ENCODE measurements around the gene ZNF491. TPM values are rescaled to one million over a fixed set of nuclear protein-coding genes. Genes with fewer than 3 reads are reported as not detected.
"Not testable (repeated sequence)": the region's sequence is repeated elsewhere in the genome, so short reads cannot be mapped to it uniquely, and the experiment has no call there.

ZNF491 gene
- total and polyA plus RNA-seq, 2 of the 4 experiments (the other 2 are of a cell fraction) = 1.5 to 3.6 TPM

- no peaks in the 10 kb centered on the region for H3K9me1 ChIP-seq (ENCODE audit: insufficient read depth, low read length)
- H3K79me1 ChIP-seq (ENCODE audit: low read depth in 1 of 2, low read length in 2 of 2) = peaks cover 0 to 8% of the 10 kb centered on the region in 2 experiments; a peak in 2 of 4 replicates
- H2AK5ac ChIP-seq (ENCODE audit: low read depth, low read length) = no peak overlapping the region
- no peaks in the 10 kb centered on the region for H3K27me3 ChIP-seq (ENCODE audit: control insufficient read depth, insufficient read depth, low read length)
- no peaks in the 10 kb centered on the region for H4K20me1 ChIP-seq (ENCODE audit: insufficient read depth, low read length)
- no peak overlapping the region for H3K4me3 ChIP-seq (ENCODE audit: insufficient read depth, low read depth, low read length)
- no peak overlapping the region for H3K9ac ChIP-seq (ENCODE audit: low read depth, low read length)
- H3K56ac ChIP-seq (ENCODE audit: extremely low read depth, insufficient read depth, low read length) = no peak overlapping the region
- in situ Hi-C loops (cut with MboI; ENCODE audit: low sequenced_read_pairs) (no loop called here), dilution Hi-C loops (cut with HindIII; ENCODE audit: low sequenced_read_pairs, unreplicated experiment) (no loop called here), intact Hi-C loops (cut with micrococcal nuclease) (no loop called here)
- H4K91ac ChIP-seq (ENCODE audit: insufficient read depth, low read depth, low read length) = no peak overlapping the region
- no peak overlapping the region for H2AFZ ChIP-seq (replicated peaks; ENCODE audit: low read length, poor library complexity)
- H3K27ac ChIP-seq (ENCODE audit: insufficient read depth, low read length) = no peak overlapping the region
- H3K4ac ChIP-seq (ENCODE audit: low read depth, low read length) = no peak overlapping the region
- BruUV-seq (replicated peaks) = no TSS peak
- H2AK9ac ChIP-seq (replicated peaks; ENCODE audit: low read depth, low read length, poor library complexity) = no peak overlapping the region
- ATAC-seq (ENCODE audit: low read depth) (no peak), DNase-seq (no peak)
- no peaks in the 10 kb centered on the region for H3K36me3 ChIP-seq (ENCODE audit: control insufficient read depth, insufficient read depth, low read length)
- no peak overlapping the region for H2BK15ac ChIP-seq (ENCODE audit: low read depth, low read length)
- H3K9me3 ChIP-seq (ENCODE audit: control insufficient read depth, insufficient read depth, low read length) = no peaks in the 10 kb centered on the region
- no CpG with 5 or more reads among the region's 2 CpGs for WGBS, 2 experiments (ENCODE audit: extremely low coverage in 2 of 2, insufficient read length in 1 of 2)
- H4K5ac ChIP-seq (ENCODE audit: low read depth, low read length) = no peak overlapping the region
- H3K4me1 ChIP-seq (ENCODE audit: control insufficient read depth, insufficient read depth, low read length) = no peaks in the 10 kb centered on the region
- no peak overlapping the region for H3K23ac ChIP-seq (ENCODE audit: low read depth, low read length)
- no peak overlapping the region for H3K4me2 ChIP-seq (ENCODE audit: low read depth, low read length)
- no peak overlapping the region for H2BK5ac ChIP-seq (ENCODE audit: low read depth, low read length, poor library complexity, severe bottlenecking)
- no peak overlapping the region for H2BK120ac ChIP-seq (ENCODE audit: low read depth, low read length)
- TF ChIP-seq BHLHE40 (IDR thresholded peaks at IDR 0.05; ENCODE audit: low read depth, low read length) (no peak), CHD1 (IDR thresholded peaks at IDR 0.05; ENCODE audit: low read depth, low read length) (no peak)
- no peak overlapping the region for H3K18ac ChIP-seq (ENCODE audit: low read depth, low read length)
- no peak overlapping the region for H3K14ac ChIP-seq (replicated peaks; ENCODE audit: low read depth, low read length)
- H2BK20ac ChIP-seq (ENCODE audit: low read depth, low read length) = no peak overlapping the region
- no peak overlapping the region for H4K8ac ChIP-seq (ENCODE audit: low read depth in 2 of 2, low read length in 2 of 2)
- ChIA-PET CTCF (no interaction called here), POLR2A (ENCODE audit: unreplicated experiment) (no interaction called here)
These were observed 45.4 kb downstream of the ZNF491 start for GRCh38 chr19:11843722-11844121.

- H3K23ac ChIP-seq (ENCODE audit: low read depth, low read length); H2BK15ac ChIP-seq (ENCODE audit: low read depth, low read length); POLR2A ChIA-PET (ENCODE audit: unreplicated experiment); H2AK9ac ChIP-seq (replicated peaks; ENCODE audit: low read depth, low read length, poor library complexity); intact Hi-C loops (cut with micrococcal nuclease); H3K36me3 ChIP-seq (ENCODE audit: control insufficient read depth, insufficient read depth, low read length); BruUV-seq (replicated peaks); H4K20me1 ChIP-seq (ENCODE audit: insufficient read depth, low read length); H3K27ac ChIP-seq (ENCODE audit: insufficient read depth, low read length); H4K5ac ChIP-seq (ENCODE audit: low read depth, low read length); H3K4me3 ChIP-seq (ENCODE audit: insufficient read depth, low read depth, low read length); dilution Hi-C loops (cut with HindIII; ENCODE audit: low sequenced_read_pairs, unreplicated experiment); H2AK5ac ChIP-seq (ENCODE audit: low read depth, low read length); H2BK120ac ChIP-seq (ENCODE audit: low read depth, low read length); H3K4me1 ChIP-seq (ENCODE audit: control insufficient read depth, insufficient read depth, low read length); H3K56ac ChIP-seq (ENCODE audit: extremely low read depth, insufficient read depth, low read length); H2BK5ac ChIP-seq (ENCODE audit: low read depth, low read length, poor library complexity, severe bottlenecking); ATAC-seq (ENCODE audit: low read depth); in situ Hi-C loops (cut with MboI; ENCODE audit: low sequenced_read_pairs); H3K4ac ChIP-seq (ENCODE audit: low read depth, low read length); H3K14ac ChIP-seq (replicated peaks; ENCODE audit: low read depth, low read length); H3K9me1 ChIP-seq (ENCODE audit: insufficient read depth, low read length); H2BK20ac ChIP-seq (ENCODE audit: low read depth, low read length); H3K9me3 ChIP-seq (ENCODE audit: control insufficient read depth, insufficient read depth, low read length); H3K27me3 ChIP-seq (ENCODE audit: control insufficient read depth, insufficient read depth, low read length); H3K4me2 ChIP-seq (ENCODE audit: low read depth, low read length); DNase-seq; H3K9ac ChIP-seq (ENCODE audit: low read depth, low read length); H3K18ac ChIP-seq (ENCODE audit: low read depth, low read length); H4K91ac ChIP-seq (ENCODE audit: insufficient read depth, low read depth, low read length): not testable (repeated sequence)
- Histone ChIP-seq H4K8ac (ENCODE audit: low read depth in 2 of 2, low read length in 2 of 2) (peak overlapping the region in 1 of 2 experiments; percentile 28; a peak in 1 of 4 replicates), H2AFZ (replicated peaks; ENCODE audit: low read length, poor library complexity) (peak overlapping the region; percentile 70), H3K79me1 (ENCODE audit: low read depth in 1 of 2, low read length in 2 of 2) (peaks cover 13 to 26% of the 10 kb centered on the region in 2 experiments; a peak in 3 of 4 replicates)
- WGBS, 2 experiments (ENCODE audit: extremely low coverage in 2 of 2, insufficient read length in 1 of 2) = no CpG with 5 or more reads among the region's 6 CpGs
- CTCF ChIA-PET = interaction anchor here (1.1 kb wide), 1 partner anchor 50 kb away, joined by 3 read pairs; no protein-coding TSS in a partner anchor
These were observed 49.3 kb downstream of the ZNF491 start for GRCh38 chr19:11847615-11848014.

All from IMR-90 (cell line).